GM21576 (cell line): Measurements from ENCODE around the gene OPRL1.

Source experiments
- ATAC-seq: cut with Tn5 transposase; IDR thresholded peaks from one replicate; pipeline ENCODE4 v1.9.1; 2021; ENCODE audit warnings: mild to moderate bottlenecking, moderate library complexity; ENCODE audit not compliant: unreplicated experiment

Gene OPRL1

GRCh38 chr20:64080013-64080812 lies at the start of gene OPRL1:
OPRL1 (plus strand) TSS chr20:64080082; CDS start chr20:64092721, 12,639 bp downstream.
- no peak for ATAC-seq

GRCh38 chr20:64030371-64031134 lies 49.3 kb upstream of the OPRL1 start:
- ATAC-seq: no peak

- no peak for ATAC-seq
Measured at GRCh38 chr20:64031822-64032314, 48.0 kb upstream of the OPRL1 start.

GRCh38 chr20:64032706-64033624 lies 46.9 kb upstream of the OPRL1 start:
- ATAC-seq: no peak

GRCh38 chr20:64033981-64034493 lies 45.8 kb upstream of the OPRL1 start:
- no peak for ATAC-seq

GRCh38 chr20:64035066-64035932 lies 44.6 kb upstream of the OPRL1 start:
- ATAC-seq: no peak

- ATAC-seq: no peak
Measured at GRCh38 chr20:64035933-64036345, 43.9 kb upstream of the OPRL1 start, which contains the start of gene C20orf204. C20orf204 (plus strand) TSS chr20:64036182; CDS start chr20:64036324, 142 bp downstream.

GRCh38 chr20:64036346-64037198 lies 43.3 kb upstream of the OPRL1 start:
- ATAC-seq: no peak

GRCh38 chr20:64037199-64037497 lies 42.7 kb upstream of the OPRL1 start:
- ATAC-seq: no peak

- ATAC-seq: no peak
Measured at GRCh38 chr20:64037498-64038213, 42.2 kb upstream of the OPRL1 start.

- ATAC-seq: peak; percentile 25
Measured at GRCh38 chr20:64038224-64038564, 41.7 kb upstream of the OPRL1 start.

GRCh38 chr20:64038565-64039292 lies 41.2 kb upstream of the OPRL1 start:
- ATAC-seq: peak; percentile 38

GRCh38 chr20:64039293-64040160 lies 40.4 kb upstream of the OPRL1 start:
- no peak for ATAC-seq

- ATAC-seq: no peak
Measured at GRCh38 chr20:64040231-64041039, 39.4 kb upstream of the OPRL1 start.

GRCh38 chr20:64041040-64041780 lies 38.7 kb upstream of the OPRL1 start:
- no peak for ATAC-seq
